Parathyroid adenoma (tissue), 2 donors: ENCODE results near the gene NT5C3A.

Experiments
- H2AFZ ChIP-seq: fragments of 300-600 bp; sonication (generic); one replicate; pipeline ENCODE4 v1.7.0; 2017; ENCODE audit warnings: antibody characterized with exemption, mild to moderate bottlenecking
- H3K27ac ChIP-seq: fragments of 300-600 bp; sonication (generic); one replicate; pipeline ENCODE4 v1.7.0; 2017
- H3K27me3 ChIP-seq: fragments of 300-600 bp; sonication (generic); one replicate; pipeline ENCODE4 v1.7.0; 2017; ENCODE audit warnings: low read length; ENCODE audit not compliant: control insufficient read depth, insufficient read depth
- H3K36me3 ChIP-seq: fragments of 300-600 bp; sonication (generic); one replicate; pipeline ENCODE4 v1.7.0; 2017; ENCODE audit warnings: low read length; ENCODE audit not compliant: control insufficient read depth, insufficient read depth
- H3K4me1 ChIP-seq: fragments of 300-600 bp; sonication (generic); one replicate; pipeline ENCODE4 v1.7.0; 2017; ENCODE audit warnings: control low read depth
- H3K4me2 ChIP-seq: fragments of 300-600 bp; sonication (generic); one replicate; pipeline ENCODE4 v1.7.0; 2017; ENCODE audit warnings: low read length
- H3K4me3 ChIP-seq: fragments of 300-600 bp; sonication (generic); one replicate; pipeline ENCODE4 v1.7.0; 2017; ENCODE audit warnings: low read depth, low read length
- H3K79me2 ChIP-seq: fragments of 300-600 bp; sonication (generic); one replicate; pipeline ENCODE4 v1.7.0; 2017; ENCODE audit warnings: control low read depth
- H3K9ac ChIP-seq: fragments of 300-600 bp; sonication (generic); one replicate; pipeline ENCODE4 v1.7.0; 2017; ENCODE audit warnings: mild to moderate bottlenecking
- H3K9me3 ChIP-seq: fragments of 300-600 bp; sonication (generic); one replicate; pipeline ENCODE4 v1.7.0; 2017; ENCODE audit warnings: low read length; ENCODE audit not compliant: control insufficient read depth
- TF ChIP-seq, protein P1 (sequence below): fragments of 300-600 bp; sonication (generic); IDR thresholded peaks from one replicate; pipeline ENCODE4 v1.7.0; 2017; ENCODE audit warnings: antibody characterized with exemption, mild to moderate bottlenecking
- donor health status: primary hyperparathyroidism.

NT5C3A gene

DNA sequence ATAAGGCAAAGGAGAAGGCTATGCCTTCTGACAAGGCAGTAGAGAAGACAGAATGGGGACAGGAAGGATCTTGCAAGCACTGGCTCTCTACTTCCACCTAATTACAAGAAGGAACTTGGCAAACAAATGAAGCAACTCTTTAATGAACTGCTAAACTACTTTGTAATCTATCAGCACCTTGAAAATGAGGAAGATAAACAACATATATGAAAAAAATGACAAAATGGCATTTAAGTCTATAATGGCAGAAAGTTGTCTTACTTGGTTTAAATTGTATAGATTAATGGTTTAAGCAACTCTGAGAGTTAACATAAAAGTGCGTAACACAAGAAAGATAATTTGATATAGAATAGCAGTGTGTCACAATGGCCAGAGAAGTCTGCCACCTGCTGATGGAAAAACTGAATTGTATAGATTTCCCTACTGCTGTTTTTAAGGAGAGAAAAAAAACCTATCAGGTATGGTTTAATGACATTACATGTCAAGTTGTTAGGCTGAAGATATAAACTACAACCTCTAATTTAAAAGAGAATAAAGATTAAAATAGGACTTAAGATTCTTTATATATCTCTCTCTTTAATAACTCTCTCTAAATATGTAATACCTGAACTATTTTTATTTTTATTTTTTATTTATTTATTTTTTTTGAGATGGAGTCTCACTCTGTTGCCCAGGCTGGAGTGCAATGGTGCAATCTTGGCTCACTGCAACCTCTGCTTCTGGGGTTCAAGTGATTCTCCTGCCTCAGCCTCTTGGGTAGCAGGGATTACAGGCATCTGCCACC is 11.8 kb downstream of the NT5C3A start:
- Histone ChIP-seq H3K9me3 (no peaks in the 10 kb centered on the region), H3K79me2 (peaks cover 30% of the 10 kb centered on the region), H3K27ac (no peak overlapping the region), H3K36me3 (no peaks in the 10 kb centered on the region), H3K4me1 (peaks cover 6% of the 10 kb centered on the region), H3K9ac (no peak overlapping the region), H3K4me2 (peak overlapping the region; percentile 1), H3K4me3 (no peak overlapping the region), H2AFZ (no peak overlapping the region), H3K27me3 (no peaks in the 10 kb centered on the region)
- TF ChIP-seq, protein P1, sequence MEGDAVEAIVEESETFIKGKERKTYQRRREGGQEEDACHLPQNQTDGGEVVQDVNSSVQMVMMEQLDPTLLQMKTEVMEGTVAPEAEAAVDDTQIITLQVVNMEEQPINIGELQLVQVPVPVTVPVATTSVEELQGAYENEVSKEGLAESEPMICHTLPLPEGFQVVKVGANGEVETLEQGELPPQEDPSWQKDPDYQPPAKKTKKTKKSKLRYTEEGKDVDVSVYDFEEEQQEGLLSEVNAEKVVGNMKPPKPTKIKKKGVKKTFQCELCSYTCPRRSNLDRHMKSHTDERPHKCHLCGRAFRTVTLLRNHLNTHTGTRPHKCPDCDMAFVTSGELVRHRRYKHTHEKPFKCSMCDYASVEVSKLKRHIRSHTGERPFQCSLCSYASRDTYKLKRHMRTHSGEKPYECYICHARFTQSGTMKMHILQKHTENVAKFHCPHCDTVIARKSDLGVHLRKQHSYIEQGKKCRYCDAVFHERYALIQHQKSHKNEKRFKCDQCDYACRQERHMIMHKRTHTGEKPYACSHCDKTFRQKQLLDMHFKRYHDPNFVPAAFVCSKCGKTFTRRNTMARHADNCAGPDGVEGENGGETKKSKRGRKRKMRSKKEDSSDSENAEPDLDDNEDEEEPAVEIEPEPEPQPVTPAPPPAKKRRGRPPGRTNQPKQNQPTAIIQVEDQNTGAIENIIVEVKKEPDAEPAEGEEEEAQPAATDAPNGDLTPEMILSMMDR, result peak; percentile 45

DNA sequence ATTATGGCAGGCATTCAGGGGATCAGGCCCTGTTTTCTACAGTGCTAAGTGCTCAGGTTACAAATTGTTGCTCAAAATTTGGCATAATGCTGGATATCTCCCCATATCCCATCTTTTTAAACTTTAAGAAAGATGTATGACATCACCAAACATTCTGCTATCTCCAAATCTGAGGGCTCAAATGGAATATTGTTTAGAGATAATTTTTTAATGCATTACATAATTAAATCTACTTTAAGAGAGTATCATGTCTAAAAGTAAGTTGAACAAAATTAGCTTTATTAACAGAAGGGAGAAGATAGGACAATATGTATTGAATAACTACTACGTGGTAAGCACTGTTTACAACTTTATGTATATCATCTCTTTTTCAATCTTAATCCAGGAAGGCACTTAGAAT is 13.9 kb downstream of the NT5C3A start:
- Histone ChIP-seq H3K27ac (no peak overlapping the region), H3K9ac (no peak overlapping the region), H3K36me3 (no peaks in the 10 kb centered on the region), H3K4me1 (peaks cover 6% of the 10 kb centered on the region), H3K79me2 (peaks cover 18% of the 10 kb centered on the region), H3K4me2 (no peak overlapping the region), H3K4me3 (no peak overlapping the region), H2AFZ (no peak overlapping the region), H3K27me3 (no peaks in the 10 kb centered on the region), H3K9me3 (no peaks in the 10 kb centered on the region)
- TF ChIP-seq, protein P1, result no peak

DNA sequence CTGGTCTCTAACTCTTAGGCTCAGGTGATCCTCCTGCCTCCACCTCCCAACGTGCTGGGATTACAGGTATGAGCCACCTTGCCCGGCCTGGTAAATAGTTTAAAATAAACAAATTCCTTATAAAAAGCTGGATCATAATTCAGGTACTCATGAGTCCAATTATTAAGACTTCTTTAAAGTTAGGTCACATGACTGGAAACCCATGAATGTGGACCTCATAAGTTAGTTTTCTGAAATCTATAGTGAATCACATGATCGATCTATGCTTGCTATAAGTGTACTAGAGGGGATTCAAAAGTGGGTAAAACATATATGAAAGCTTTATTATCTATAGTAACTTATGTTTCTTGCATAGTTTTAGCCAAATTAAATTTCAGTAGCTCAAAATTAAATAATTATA is 14.3 kb downstream of the NT5C3A start:
- Histone ChIP-seq H3K36me3 (no peaks in the 10 kb centered on the region), H3K4me2 (no peak overlapping the region), H2AFZ (no peak overlapping the region), H3K9me3 (no peaks in the 10 kb centered on the region), H3K27ac (no peak overlapping the region), H3K4me3 (no peak overlapping the region), H3K9ac (no peak overlapping the region), H3K27me3 (no peaks in the 10 kb centered on the region), H3K79me2 (peaks cover 13% of the 10 kb centered on the region), H3K4me1 (peaks cover 6% of the 10 kb centered on the region)
- TF ChIP-seq, protein P1, result no peak

DNA sequence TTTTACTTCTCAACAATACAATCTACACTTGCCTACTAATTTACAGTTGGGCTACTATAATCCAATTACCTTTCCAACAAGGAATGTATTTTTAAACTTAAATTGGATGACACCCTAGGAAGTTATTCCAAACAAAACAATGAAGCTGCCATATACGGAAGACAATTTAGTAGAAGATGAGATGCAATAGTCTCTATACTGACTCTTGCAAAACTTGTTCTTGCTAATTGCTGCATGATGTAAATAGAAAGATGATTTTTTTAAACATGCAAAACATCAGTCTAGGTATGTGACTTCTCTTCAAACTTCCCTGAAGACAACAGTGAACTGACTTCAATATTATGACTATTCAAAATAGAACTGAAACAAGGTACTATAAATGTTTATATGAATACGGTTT is 17.6 kb downstream of the NT5C3A start:
- H3K4me2 ChIP-seq, result no peak overlapping the region
- H3K9ac ChIP-seq, result no peak overlapping the region
- H3K9me3 ChIP-seq, result no peaks in the 10 kb centered on the region
- no peak overlapping the region for H3K4me3 ChIP-seq
- no peaks in the 10 kb centered on the region for H3K36me3 ChIP-seq
- H2AFZ ChIP-seq, result no peak overlapping the region
- no peak overlapping the region for H3K27ac ChIP-seq
- TF ChIP-seq, protein P1, result no peak
- H3K4me1 ChIP-seq, result no peaks in the 10 kb centered on the region
- H3K27me3 ChIP-seq, result no peaks in the 10 kb centered on the region
- H3K79me2 ChIP-seq, result peaks cover 5% of the 10 kb centered on the region

DNA sequence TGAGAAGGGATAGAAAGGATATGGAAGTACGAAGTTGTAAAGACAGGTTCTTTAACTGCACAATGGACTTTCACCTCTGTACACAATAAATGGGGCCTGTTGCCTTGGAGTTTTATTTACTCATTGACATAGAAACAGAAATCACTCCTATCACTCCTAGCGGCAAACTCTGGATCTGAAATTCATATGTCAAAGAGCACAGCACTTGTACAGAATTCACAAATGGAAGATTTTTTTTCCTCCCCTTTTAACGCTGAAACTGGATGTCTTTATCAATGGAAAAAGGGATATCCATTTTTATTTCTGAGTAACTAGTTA is 18.2 kb downstream of the NT5C3A start:
- no peak overlapping the region for H3K9ac ChIP-seq
- TF ChIP-seq, protein P1, result no peak

More for the DNA sequence above, 18.2 kb downstream of the NT5C3A start:
- Histone ChIP-seq H3K4me1 (no peaks in the 10 kb centered on the region), H3K27ac (no peak overlapping the region), H3K36me3 (no peaks in the 10 kb centered on the region), H2AFZ (no peak overlapping the region), H3K79me2 (peaks cover 5% of the 10 kb centered on the region), H3K4me3 (no peak overlapping the region), H3K27me3 (no peaks in the 10 kb centered on the region), H3K9me3 (no peaks in the 10 kb centered on the region), H3K4me2 (no peak overlapping the region)
